COLO668 (cell line): ENCODE data around the gene GRM4.

Experiments used
- DNase-seq: peaks from one replicate; lab custom pipeline; 2025; ENCODE audit not compliant: unreplicated experiment; lab: John Stamatoyannopoulos, UW

Gene GRM4

GRCh38 chr6:34157851-34158250 is 12.0 kb upstream of the GRM4 start:
- no peak for DNase-seq

GRCh38 chr6:34157236-34157830 is 11.4 kb upstream of the GRM4 start:
- no peak for DNase-seq

DNA sequence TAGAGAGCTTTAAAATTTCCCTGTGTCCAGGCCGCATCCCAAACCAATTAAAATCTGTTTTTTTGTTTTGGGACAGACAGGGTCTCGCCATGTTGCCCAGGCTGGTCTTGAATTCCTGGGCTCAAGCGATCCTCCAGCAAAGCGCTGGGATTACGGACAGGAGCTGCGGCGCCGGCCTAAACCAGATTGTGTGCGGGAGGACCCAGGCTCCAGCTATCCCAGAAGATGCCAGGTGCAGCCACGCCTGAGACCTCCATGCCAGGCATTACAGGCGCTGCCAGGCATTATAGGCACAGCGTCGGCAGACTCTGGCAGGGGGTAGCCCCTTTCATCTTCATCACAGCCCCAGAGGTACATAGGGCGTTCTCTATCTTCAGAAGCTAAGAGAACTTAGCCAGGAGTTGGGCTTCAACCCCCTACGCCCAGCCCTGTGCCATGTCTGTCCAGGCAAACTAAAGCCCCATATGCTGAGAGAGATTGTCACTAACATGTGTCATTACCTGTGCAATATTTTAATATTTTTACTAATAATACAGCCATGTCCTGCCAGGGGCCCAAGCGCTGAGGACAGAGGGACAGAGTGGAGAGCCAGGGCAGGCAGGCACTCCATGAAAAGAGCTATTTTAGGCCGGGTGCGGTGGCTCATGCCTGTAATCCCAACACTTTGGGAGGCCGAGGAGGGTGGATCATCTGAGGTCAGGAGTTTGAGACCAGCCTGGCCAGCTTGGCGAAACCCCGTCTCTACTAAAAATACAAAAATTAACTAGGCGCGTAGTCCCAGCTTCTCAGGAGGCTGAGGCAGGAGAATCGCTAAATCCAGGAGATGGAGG is 9.8 kb upstream of the GRM4 start:
- DNase-seq, result no peak

- peak; percentile 58 for DNase-seq
These were observed 9.0 kb upstream of the GRM4 start for GRCh38 chr6:34154668-34155447.

GRCh38 chr6:34152806-34153520 is 7.1 kb upstream of the GRM4 start:
- DNase-seq, result no peak

DNA sequence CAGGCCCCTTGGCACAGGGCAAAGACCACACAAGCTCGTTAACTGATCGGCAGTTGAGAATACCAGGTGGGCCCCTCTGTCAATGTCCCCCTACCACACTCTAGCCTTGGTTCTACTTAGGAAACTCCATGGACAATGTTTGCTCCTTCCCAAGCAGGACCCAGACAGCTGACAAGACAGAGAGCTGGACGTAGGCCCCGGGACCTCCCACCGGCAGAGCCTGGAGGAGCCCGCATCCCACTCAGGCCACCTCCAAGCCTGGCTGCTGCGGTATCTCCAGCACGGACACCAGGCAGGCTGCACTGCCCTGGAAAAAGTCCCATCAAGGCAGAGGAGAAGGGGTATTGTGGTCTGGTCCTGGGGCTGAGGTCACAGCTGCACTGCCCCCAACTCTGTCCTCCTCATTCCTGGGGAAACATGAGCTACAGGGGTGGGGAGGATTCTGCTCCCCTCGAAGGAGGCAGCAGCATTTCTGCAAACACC is 6.2 kb upstream of the GRM4 start:
- DNase-seq, result no peak

DNA sequence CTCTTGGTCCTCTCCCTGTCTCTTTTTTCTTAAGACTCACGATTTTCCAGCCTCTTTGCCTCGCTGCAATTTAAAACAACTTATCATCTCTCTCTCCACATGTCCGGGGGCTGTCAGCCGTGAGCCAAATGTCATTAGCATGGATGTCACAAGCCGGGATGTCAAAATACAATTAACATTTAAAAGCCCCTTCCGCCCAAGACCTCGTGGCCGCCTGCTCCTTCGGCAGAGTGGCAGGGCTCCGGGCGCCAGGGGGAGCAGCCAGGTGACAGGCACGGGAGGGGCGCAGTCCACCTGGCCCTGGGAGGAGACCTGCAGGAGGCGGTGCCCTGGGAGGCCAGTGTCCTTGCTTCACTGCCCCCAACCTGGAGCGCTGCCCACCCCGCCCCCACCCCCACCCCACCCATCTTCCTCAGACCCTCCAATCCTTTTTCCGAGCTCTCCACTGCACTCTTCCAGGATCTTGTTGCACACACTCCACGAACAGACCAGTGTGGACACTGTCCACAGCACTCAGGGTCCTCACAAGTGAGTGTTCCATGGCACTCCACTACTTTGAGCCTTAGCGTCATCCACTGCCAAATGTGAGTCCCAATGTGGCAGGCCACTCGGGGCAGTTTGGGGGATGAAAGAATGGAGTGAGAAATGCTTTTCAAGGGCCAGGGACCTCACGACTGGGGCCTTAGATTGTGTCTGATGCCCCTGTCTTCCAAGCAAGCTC is 5.6 kb upstream of the GRM4 start:
- DNase-seq, result peak; percentile 32

DNA sequence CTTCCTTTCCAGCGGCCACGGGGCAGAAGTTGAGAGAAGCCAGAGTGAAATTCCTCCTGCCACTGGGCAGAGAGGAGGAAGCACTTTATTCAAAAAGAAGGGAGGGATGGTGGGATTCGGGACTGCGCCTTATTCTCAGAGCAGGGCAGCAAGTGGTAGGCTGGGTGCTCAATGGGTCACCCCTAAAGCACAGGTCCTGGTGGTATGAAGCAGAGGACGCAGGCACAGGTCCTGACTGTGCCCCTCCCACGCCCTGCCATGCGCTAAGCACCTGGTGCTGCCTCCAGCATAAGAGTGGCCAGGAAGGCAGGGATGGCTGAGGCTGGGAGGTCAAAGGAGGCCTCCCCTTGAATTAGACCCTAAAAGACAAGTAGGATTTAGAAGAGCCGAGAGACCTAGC is 4.9 kb upstream of the GRM4 start:
- DNase-seq, result no peak

- DNase-seq, result no peak
These were observed 4.0 kb upstream of the GRM4 start for GRCh38 chr6:34149831-34150400.

DNA sequence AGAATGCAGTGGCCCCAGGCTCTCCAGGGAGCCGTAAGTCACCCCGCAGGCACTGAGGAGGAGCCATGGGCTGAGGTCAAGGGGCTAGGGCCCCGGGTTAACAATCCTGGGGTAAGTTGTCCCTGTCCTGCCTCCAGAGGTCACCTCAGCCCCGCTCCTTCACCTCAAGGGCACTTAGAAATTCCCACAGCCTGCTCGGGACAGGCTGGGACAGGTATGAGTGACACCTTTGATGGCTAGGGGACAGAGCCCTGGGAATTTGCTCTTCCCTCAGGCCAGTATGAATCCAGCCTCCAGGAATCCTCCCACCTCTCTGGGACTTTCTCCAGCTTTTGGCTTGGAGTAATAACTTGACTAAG is 3.5 kb upstream of the GRM4 start:
- DNase-seq, result no peak

DNA sequence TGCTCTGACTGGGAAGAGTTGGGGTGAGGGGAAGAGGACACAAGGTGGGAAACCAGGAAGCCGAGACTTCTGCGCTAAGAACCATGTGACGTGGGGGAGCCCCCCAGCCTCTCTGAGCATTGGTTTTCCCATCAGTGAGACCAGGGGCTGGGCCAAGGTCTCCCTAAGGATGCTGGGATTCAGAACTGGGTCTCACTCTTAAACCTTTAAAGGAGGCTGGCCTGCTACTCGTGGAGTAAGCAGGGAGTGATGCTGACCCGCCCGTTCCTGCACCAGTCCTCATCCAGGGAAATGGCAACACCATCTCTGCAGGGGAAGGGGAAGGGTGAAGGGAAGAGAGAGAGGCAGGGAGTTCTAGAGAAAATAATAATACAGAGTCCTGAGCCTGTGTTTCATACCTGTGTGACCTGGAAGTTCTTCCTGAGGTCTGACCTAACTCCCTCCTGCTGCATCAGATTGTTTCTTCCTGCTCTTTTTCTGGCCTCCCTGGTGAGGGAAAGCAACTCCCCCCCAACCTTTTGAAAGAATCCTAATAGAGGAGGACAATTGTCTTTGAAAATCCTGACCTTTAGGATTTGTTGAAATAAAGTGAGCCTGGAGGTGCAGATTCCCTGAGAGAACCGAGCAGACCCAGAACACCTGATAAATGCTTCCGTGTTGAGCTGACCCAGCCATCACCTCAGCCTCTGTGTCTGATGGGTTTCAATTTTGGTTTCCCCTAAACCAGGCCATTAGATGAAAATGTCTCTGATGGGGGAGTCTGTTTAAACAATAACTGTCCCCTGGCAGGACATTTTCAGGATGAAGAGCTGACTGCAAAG is 3.0 kb upstream of the GRM4 start:
- DNase-seq, result no peak

DNA sequence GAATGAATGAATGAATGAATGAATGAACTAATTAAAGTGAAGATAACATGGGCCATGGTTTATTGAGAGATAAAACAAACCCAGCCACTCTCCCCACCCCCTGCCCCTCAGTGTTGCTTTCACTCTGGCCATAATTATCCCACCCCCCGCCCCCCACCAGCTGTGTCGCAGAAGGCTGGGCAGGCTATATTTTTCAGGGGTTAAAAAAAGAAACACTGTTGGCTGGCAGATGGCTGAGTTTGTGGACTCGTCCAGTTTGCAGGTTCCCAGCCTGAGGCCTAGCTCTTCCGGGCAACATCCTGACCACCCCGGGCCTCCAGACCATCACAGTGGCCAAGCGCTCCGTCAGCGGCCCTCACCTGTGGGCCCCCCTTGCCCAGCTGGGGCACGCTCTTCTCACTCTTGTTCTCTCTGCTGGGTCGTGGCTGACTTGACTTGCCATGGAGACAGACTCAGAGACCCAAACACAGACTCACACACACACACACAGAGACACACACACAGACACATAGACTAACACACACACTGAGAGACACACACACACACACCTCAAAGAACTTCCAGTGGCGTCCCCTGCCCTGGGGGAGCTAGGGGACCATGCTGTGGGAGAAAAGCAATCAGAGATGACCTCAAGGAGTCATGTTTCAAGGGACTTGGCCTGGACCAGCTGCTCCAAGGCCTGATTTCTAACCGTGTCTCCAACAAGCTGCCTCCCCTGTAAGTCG is 2.2 kb upstream of the GRM4 start:
- DNase-seq, result no peak

GRCh38 chr6:34146801-34147592 is 1.1 kb upstream of the GRM4 start:
- DNase-seq, result no peak

DNA sequence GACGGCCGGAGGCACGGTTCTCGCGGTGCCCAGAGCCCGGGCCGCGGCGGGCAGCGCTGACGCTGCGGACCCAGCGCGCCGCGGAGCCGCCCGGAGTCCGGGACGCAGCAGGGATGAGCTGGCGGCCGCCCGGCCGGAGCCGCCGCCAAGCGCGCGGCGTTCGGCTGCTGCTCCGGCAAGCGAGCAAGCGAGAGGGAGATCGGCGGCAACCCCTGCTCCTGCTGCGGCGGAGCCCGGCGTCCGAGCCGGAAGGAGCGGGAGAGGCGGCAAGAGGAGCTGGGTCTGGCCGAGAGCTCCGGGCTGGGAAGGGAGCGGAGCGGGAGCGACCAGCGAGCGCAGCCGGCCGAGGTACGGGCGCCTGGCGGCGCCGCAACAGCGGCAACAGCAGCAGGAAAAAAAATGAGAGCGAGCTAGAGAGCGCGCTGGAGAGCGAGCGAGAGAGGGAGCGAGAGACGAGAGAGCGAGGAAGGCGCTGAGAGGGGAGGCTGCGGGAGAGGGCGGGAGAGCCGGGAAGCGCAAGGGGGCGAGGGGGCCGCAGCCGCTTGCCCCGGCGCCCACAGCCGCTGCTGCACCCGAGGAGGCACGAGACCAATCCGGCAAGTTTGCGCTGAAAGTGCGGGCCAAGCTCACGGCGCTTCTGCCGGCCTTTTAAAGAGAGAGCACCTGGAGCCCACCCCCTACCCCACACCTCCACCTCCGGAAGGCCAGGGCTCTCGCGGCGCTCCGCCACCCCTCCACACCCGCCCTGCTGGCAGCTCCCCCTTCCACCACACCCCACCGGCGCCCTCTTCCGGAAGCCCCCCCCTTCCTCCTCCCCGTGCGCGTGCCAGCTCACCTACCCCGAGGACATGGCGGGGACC is 496 bp downstream of the GRM4 start:
- DNase-seq, result peak; percentile 61

DNA sequence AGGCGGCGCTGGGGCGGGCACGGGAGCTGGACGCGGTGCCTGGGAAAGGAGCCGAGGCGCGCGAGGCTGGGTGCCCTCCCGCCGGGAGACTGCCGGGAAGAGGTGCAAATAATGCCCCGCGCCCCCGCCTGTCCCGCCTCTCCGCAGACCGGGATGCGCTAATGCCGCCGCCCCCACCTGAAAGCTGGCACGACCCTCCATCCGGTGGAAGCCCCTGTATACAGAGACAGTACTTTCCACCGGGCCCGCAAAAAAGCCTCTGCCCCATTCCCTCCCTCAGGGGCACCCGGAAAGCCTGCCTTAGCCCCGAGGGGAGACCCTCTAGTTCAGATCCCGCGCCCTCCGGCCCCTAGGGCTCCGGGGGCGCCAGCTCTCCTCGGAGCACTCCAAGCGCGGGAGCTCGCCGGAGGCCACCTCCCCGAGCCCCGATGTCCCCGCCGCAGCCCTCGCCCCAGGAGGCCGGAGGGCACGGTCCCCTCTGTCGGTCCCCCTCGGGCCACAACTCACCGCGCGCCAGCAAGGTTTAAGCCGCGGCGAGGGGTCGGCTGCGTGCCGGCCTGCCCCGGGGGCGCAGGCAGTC is 1.2 kb downstream of the GRM4 start:
- peak; percentile 12 for DNase-seq

GRCh38 chr6:34143884-34144580 is 1.9 kb downstream of the GRM4 start:
- peak; percentile 43 for DNase-seq
